HepG2 (cell line): ENCODE measurements around the gene THUMPD2. TPM values are rescaled to one million over a fixed set of nuclear protein-coding genes. Genes with fewer than 3 reads are reported as not detected.

Experiments
- EZH2 ChIP-seq: conservative IDR thresholded peaks from 2 replicates; pipeline ENCODE4 v1.6.1; 2012; ENCODE audit warnings: mild to moderate bottlenecking, low read depth, low read length, moderate library complexity
- KDM2A ChIP-seq: sonication (generic); formaldehyde crosslinking; IDR thresholded peaks from 2 replicates; pipeline ENCODE4 v1.4.0; 2020; ENCODE audit warnings: low read depth, missing genetic modification reagents, borderline replicate concordance
- KLF16 ChIP-seq, 2 experiments: sonication (generic) in 1 of 2; formaldehyde crosslinking in 1 of 2; IDR thresholded peaks; 2 replicates each; pipeline versions ENCODE4 v1.6.1 to v1.8.0; 2016 to 2023; ENCODE audit warnings: missing genetic modification reagents in 2 of 2, missing compliant biosample characterization in 1 of 2
- LBX2 ChIP-seq: sonication (generic); formaldehyde crosslinking; IDR thresholded peaks from 2 replicates; pipeline ENCODE4 v1.5.0; 2020; ENCODE audit warnings: missing genetic modification reagents, mild to moderate bottlenecking, borderline replicate concordance
- RAD21 ChIP-seq: fragments of 450-650 bp; formaldehyde crosslinking; IDR thresholded peaks from 2 replicates; pipeline ENCODE4 v1.5.0; 2020; ENCODE audit warnings: mild to moderate bottlenecking
- SAFB2 ChIP-seq: sonication (generic); formaldehyde crosslinking; IDR thresholded peaks from 2 replicates; pipeline ENCODE4 v1.5.1; 2020; ENCODE audit warnings: missing genetic modification reagents, low read depth, mild to moderate bottlenecking, borderline replicate concordance
- SOX13 ChIP-seq, 3 experiments: fragments of 450-650 bp in 1 of 3; sonication (generic) in 1 of 3; formaldehyde crosslinking in 1 of 3; IDR thresholded peaks in 2 of 3; conservative IDR thresholded peaks in 1 of 3; 2 replicates each; pipeline versions ENCODE4 v1.5.0 to v1.6.1; 2016 to 2020; ENCODE audit warnings: antibody characterized with exemption in 1 of 3, mild to moderate bottlenecking in 1 of 3, missing compliant biosample characterization in 1 of 3, missing genetic modification reagents in 1 of 3, moderate library complexity in 1 of 3
- SRY ChIP-seq: sonication (generic); formaldehyde crosslinking; IDR thresholded peaks from 2 replicates; pipeline ENCODE4 v1.8.0; 2022; ENCODE audit warnings: mild to moderate bottlenecking, missing genetic modification reagents
- ZFP1 ChIP-seq: IDR thresholded peaks from 2 replicates; pipeline ENCODE4 v1.6.1; 2016
- ZNF251 ChIP-seq: sonication (generic); formaldehyde crosslinking; IDR thresholded peaks from 2 replicates; pipeline ENCODE4 v1.9.0; 2021; ENCODE audit warnings: mild to moderate bottlenecking, missing genetic modification reagents
- ZNF431 ChIP-seq: sonication (generic); formaldehyde crosslinking; IDR thresholded peaks from 2 replicates; pipeline ENCODE4 v1.9.0; 2022; ENCODE audit warnings: missing genetic modification reagents, low read depth, mild to moderate bottlenecking, borderline replicate concordance
- ZNF446 ChIP-seq: sonication (generic); formaldehyde crosslinking; IDR thresholded peaks from 2 replicates; pipeline ENCODE4 v1.5.0; 2020; ENCODE audit warnings: mild to moderate bottlenecking, missing genetic modification reagents
- ZNF607 ChIP-seq: sonication (generic); formaldehyde crosslinking; IDR thresholded peaks from 2 replicates; pipeline ENCODE4 v1.5.1; 2020; ENCODE audit warnings: missing genetic modification reagents, mild to moderate bottlenecking, borderline replicate concordance
- ZNF781 ChIP-seq: sonication (generic); formaldehyde crosslinking; IDR thresholded peaks from 2 replicates; pipeline ENCODE4 v1.5.1; 2020; ENCODE audit warnings: borderline replicate concordance, mild to moderate bottlenecking, missing genetic modification reagents; ENCODE audit errors: not compliant biosample characterization
- ZSCAN25 ChIP-seq: sonication (generic); formaldehyde crosslinking; IDR thresholded peaks from 2 replicates; pipeline ENCODE4 v1.8.0; 2022; ENCODE audit warnings: mild to moderate bottlenecking, missing genetic modification reagents
- polyA plus RNA-seq, 8 experiments: library from polyadenylated mRNA; depleted of rRNA in 3 of 8; stranded (reverse) in 7 of 8; unstranded in 1 of 8; fragments of >200 nt; fragmentation: Illumina TruSeq in 4 of 8; extraction: Trizol in 4 of 8; gene quantifications; 2 replicates each; pipeline versions ENCODE4 v1.2.1 to v1.2.3, GENCODE V29; 2011 to 2016; ENCODE audit warnings: low read depth in 4 of 8, missing spikeins in 1 of 8, mixed read lengths in 1 of 8; ENCODE audit not compliant: insufficient read depth in 1 of 8
- total RNA-seq, 5 experiments: library from RNA; depleted of rRNA; stranded (reverse); fragments of >200 nt; fragmentation: Illumina TruSeq; extraction: Trizol; gene quantifications; 2 replicates each; pipeline ENCODE4 v1.2.3, GENCODE V29; 2016; ENCODE audit warnings: low read depth in 1 of 5
- TF ChIP-seq, protein P1 (sequence below): sonication (generic); formaldehyde crosslinking; IDR thresholded peaks from 2 replicates; pipeline ENCODE4 v1.5.1; 2020; ENCODE audit warnings: mild to moderate bottlenecking, missing genetic modification reagents, moderate library complexity
- TF ChIP-seq, protein P2 (sequence below): sonication (generic); formaldehyde crosslinking; IDR thresholded peaks from 2 replicates; pipeline ENCODE4 v1.4.0; 2020; ENCODE audit warnings: missing genetic modification reagents, borderline replicate concordance
- TF ChIP-seq, protein P3 (sequence below): sonication (generic); formaldehyde crosslinking; IDR thresholded peaks from 2 replicates; pipeline ENCODE4 v1.4.0; 2020; ENCODE audit warnings: missing genetic modification reagents, mild to moderate bottlenecking, borderline replicate concordance
- TF ChIP-seq, protein P4 (sequence below): sonication (generic); formaldehyde crosslinking; IDR thresholded peaks from 2 replicates; pipeline ENCODE4 v1.5.0; 2020; ENCODE audit warnings: mild to moderate bottlenecking, missing genetic modification reagents, moderate library complexity

The THUMPD2 gene
- total and polyA plus RNA-seq, 2 of the 13 experiments (the other 11 are each of a cell fraction or from before 2014, with no cell fraction given), result 11.8 to 15.6 TPM

DNA sequence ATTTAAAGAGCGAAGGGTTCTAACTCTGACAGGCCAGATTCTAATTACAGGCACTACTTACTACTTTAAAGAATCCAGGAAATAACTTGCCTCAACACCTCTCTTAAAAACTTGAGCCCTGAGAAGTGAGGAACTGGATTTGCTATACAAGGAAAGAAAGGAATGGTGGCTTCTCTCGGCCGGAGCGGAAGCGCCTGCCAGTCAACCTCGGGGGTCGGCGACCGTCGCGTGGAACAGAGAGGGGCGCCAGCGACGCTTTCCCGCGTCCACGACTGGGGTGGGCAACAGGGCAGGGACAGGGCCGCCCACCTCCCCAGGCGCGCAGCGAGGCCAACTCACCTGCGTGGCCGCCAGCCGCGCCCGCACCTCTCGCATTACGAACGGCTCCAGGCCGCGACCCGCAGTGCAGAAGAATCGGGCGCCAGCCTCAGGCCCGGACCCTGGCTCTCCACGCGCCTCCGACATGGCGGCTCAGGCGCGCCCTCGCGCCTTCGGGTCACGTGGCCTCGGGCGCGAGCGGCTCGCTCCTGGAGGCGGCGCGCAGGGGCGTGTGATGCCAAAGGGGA lies at the start of gene THUMPD2 (continued):
- no peak for TF ChIP-seq EZH2
- peak; percentile 93 for TF ChIP-seq KDM2A (CRISPR knock-in tag)
- peak; percentile 91; the same call in 1 of the 2 replicates for TF ChIP-seq ZNF431
- TF ChIP-seq, protein P1, sequence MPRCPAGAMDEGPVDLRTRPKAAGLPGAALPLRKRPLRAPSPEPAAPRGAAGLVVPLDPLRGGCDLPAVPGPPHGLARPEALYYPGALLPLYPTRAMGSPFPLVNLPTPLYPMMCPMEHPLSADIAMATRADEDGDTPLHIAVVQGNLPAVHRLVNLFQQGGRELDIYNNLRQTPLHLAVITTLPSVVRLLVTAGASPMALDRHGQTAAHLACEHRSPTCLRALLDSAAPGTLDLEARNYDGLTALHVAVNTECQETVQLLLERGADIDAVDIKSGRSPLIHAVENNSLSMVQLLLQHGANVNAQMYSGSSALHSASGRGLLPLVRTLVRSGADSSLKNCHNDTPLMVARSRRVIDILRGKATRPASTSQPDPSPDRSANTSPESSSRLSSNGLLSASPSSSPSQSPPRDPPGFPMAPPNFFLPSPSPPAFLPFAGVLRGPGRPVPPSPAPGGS (CRISPR knock-in tag), result peak; percentile 99
- TF ChIP-seq ZNF446 (CRISPR knock-in tag), result peak; percentile 96; the same call in 1 of the 2 replicates
- peak; percentile 80; the same call in 1 of the 2 replicates for TF ChIP-seq SAFB2 (CRISPR knock-in tag)
- TF ChIP-seq ZNF607 (CRISPR knock-in tag), result peak; percentile 99
- peak; percentile 81 for TF ChIP-seq ZNF781 (CRISPR knock-in tag)
- TF ChIP-seq ZSCAN25 (CRISPR knock-in tag), result peak; percentile 93
- no peak for TF ChIP-seq ZNF251 (CRISPR knock-in tag)
- TF ChIP-seq RAD21, result peak; percentile 69
- peak; percentile 98 for TF ChIP-seq LBX2
- TF ChIP-seq, protein P2, sequence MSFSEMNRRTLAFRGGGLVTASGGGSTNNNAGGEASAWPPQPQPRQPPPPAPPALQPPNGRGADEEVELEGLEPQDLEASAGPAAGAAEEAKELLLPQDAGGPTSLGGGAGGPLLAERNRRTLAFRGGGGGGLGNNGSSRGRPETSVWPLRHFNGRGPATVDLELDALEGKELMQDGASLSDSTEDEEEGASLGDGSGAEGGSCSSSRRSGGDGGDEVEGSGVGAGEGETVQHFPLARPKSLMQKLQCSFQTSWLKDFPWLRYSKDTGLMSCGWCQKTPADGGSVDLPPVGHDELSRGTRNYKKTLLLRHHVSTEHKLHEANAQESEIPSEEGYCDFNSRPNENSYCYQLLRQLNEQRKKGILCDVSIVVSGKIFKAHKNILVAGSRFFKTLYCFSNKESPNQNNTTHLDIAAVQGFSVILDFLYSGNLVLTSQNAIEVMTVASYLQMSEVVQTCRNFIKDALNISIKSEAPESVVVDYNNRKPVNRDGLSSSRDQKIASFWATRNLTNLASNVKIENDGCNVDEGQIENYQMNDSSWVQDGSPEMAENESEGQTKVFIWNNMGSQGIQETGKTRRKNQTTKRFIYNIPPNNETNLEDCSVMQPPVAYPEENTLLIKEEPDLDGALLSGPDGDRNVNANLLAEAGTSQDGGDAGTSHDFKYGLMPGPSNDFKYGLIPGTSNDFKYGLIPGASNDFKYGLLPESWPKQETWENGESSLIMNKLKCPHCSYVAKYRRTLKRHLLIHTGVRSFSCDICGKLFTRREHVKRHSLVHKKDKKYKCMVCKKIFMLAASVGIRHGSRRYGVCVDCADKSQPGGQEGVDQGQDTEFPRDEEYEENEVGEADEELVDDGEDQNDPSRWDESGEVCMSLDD, result peak; percentile 86
- TF ChIP-seq, protein P3, sequence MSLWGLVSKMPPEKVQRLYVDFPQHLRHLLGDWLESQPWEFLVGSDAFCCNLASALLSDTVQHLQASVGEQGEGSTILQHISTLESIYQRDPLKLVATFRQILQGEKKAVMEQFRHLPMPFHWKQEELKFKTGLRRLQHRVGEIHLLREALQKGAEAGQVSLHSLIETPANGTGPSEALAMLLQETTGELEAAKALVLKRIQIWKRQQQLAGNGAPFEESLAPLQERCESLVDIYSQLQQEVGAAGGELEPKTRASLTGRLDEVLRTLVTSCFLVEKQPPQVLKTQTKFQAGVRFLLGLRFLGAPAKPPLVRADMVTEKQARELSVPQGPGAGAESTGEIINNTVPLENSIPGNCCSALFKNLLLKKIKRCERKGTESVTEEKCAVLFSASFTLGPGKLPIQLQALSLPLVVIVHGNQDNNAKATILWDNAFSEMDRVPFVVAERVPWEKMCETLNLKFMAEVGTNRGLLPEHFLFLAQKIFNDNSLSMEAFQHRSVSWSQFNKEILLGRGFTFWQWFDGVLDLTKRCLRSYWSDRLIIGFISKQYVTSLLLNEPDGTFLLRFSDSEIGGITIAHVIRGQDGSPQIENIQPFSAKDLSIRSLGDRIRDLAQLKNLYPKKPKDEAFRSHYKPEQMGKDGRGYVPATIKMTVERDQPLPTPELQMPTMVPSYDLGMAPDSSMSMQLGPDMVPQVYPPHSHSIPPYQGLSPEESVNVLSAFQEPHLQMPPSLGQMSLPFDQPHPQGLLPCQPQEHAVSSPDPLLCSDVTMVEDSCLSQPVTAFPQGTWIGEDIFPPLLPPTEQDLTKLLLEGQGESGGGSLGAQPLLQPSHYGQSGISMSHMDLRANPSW (CRISPR knock-in tag), result no peak
- TF ChIP-seq ZFP1 (CRISPR knock-in tag), result 0 out of 2 replicates have a peak, but pooled peaks have one; percentile 22
- TF ChIP-seq, protein P4, sequence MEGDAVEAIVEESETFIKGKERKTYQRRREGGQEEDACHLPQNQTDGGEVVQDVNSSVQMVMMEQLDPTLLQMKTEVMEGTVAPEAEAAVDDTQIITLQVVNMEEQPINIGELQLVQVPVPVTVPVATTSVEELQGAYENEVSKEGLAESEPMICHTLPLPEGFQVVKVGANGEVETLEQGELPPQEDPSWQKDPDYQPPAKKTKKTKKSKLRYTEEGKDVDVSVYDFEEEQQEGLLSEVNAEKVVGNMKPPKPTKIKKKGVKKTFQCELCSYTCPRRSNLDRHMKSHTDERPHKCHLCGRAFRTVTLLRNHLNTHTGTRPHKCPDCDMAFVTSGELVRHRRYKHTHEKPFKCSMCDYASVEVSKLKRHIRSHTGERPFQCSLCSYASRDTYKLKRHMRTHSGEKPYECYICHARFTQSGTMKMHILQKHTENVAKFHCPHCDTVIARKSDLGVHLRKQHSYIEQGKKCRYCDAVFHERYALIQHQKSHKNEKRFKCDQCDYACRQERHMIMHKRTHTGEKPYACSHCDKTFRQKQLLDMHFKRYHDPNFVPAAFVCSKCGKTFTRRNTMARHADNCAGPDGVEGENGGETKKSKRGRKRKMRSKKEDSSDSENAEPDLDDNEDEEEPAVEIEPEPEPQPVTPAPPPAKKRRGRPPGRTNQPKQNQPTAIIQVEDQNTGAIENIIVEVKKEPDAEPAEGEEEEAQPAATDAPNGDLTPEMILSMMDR (CRISPR knock-in tag), result peak; percentile 42; the same call in 1 of the 2 replicates
- peak; percentile 98 for TF ChIP-seq SRY (CRISPR knock-in tag)
- TF ChIP-seq SOX13 (IDR thresholded peaks at IDR 0.05), result no peak
- TF ChIP-seq SOX13 (CRISPR knock-in tag; conservative IDR thresholded peaks at IDR 0.05 in 1 of 2, IDR thresholded peaks at IDR 0.05 in 1 of 2), result peak in 1 of 2 experiments; percentile 47; a peak in 1 of 4 replicates
- TF ChIP-seq KLF16 (CRISPR knock-in tag; IDR thresholded peaks at IDR 0.05), result peak in 1 of 2 experiments; percentile 94; a peak in 2 of 4 replicates
